SJSA1 (cell line): Measurements from ENCODE around the gene ZKSCAN2. TPM values are rescaled to one million over a fixed set of nuclear protein-coding genes. Genes with fewer than 3 reads are reported as not detected.
A peak's percentile ranks its signal among the peaks of the same experiment; 100 is the strongest.

Source experiments
- DNase-seq, 2 experiments: peaks; one replicate each; pipeline ENCODE4 v3.0.0-alpha.2; 2015 to 2020; ENCODE audit warnings: low spot score in 2 of 2, low read depth in 1 of 2
- H3K27ac ChIP-seq: fragments of 250-450 bp; sonication (Bioruptor Pico); 2 replicates; pipeline ENCODE4 v1.5.1; 2020; ENCODE audit warnings: mild to moderate bottlenecking, moderate library complexity
- H3K27me3 ChIP-seq: fragments of 250-450 bp; sonication (Bioruptor Pico); replicated peaks from 2 replicates; pipeline ENCODE4 v1.5.1; 2020; ENCODE audit warnings: mild to moderate bottlenecking, moderate library complexity
- H3K36me3 ChIP-seq: fragments of 250-450 bp; sonication (Bioruptor Pico); 2 replicates; pipeline ENCODE4 v1.5.1; 2020; ENCODE audit warnings: mild to moderate bottlenecking
- H3K4me1 ChIP-seq: fragments of 250-450 bp; sonication (Bioruptor Pico); replicated peaks from 2 replicates; pipeline ENCODE4 v1.6.1; 2021; ENCODE audit warnings: mild to moderate bottlenecking
- H3K4me3 ChIP-seq: fragments of 250-450 bp; sonication (Bioruptor Pico); 2 replicates; pipeline ENCODE4 v1.5.1; 2020; ENCODE audit warnings: mild to moderate bottlenecking
- H3K9me3 ChIP-seq: fragments of 250-450 bp; sonication (Bioruptor Pico); replicated peaks from 2 replicates; pipeline ENCODE4 v1.5.1; 2020; ENCODE audit warnings: mild to moderate bottlenecking
- total RNA-seq: library from RNA; depleted of rRNA; stranded (reverse); fragments of >200 nt; shearing (Covaris generic); gene quantifications from 2 replicates; pipeline ENCODE4 v1.2.3, GENCODE V29; 2014

Gene ZKSCAN2
- total RNA-seq, 1 experiment from 2014 or later, result 4.1 TPM

- Histone ChIP-seq H3K27ac (peak overlapping the region; percentile 99), H3K4me1 (peaks cover 12% of the 10 kb centered on the region), H3K36me3 (peaks cover 32% of the 10 kb centered on the region), H3K9me3 (no peaks in the 10 kb centered on the region), H3K27me3 (no peaks in the 10 kb centered on the region), H3K4me3 (peak overlapping the region; percentile 91)
- peak; percentile 90 to 96 for DNase-seq
Measured at GRCh38 chr16:25257956-25258860, 563 bp upstream of the ZKSCAN2 start.

- DNase-seq, result no peak
Measured at GRCh38 chr16:25256695-25257469, 763 bp downstream of the ZKSCAN2 start.

DNA sequence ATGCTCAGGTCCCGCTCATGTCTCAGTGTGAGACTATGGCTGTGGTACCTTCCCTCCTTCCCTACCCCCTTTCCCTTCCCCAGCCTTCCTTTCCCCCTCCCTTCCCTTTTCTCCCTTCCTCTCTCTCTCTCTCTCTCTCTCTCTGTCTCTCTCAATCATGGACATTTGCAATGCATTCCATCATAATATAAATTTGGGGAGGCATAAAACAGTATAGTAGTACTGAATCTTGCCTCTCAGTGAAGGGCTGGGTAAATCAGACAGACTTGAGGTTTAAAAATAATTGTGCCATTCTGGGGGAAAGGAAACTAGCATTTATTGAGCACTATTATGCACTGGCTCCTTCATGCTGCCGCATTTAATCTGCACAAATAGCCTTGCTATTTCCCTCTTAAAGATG, 4.3 kb downstream of the ZKSCAN2 start:
- peaks cover 52% of the 10 kb centered on the region for H3K36me3 ChIP-seq
- no peak for DNase-seq
- H3K4me1 ChIP-seq, result peaks cover 8% of the 10 kb centered on the region
- H3K4me3 ChIP-seq, result no peak overlapping the region
- no peaks in the 10 kb centered on the region for H3K27me3 ChIP-seq
- H3K27ac ChIP-seq, result no peak overlapping the region
- no peaks in the 10 kb centered on the region; the same call in 1 of the 2 replicates for H3K9me3 ChIP-seq

More at GRCh38 chr16:25256695-25257469, 763 bp downstream of the ZKSCAN2 start:
- Histone ChIP-seq H3K9me3 (no peaks in the 10 kb centered on the region), H3K36me3 (peaks cover 36% of the 10 kb centered on the region), H3K4me1 (peaks cover 12% of the 10 kb centered on the region), H3K4me3 (peak overlapping the region; percentile 91), H3K27me3 (no peaks in the 10 kb centered on the region), H3K27ac (no peak overlapping the region)

DNA sequence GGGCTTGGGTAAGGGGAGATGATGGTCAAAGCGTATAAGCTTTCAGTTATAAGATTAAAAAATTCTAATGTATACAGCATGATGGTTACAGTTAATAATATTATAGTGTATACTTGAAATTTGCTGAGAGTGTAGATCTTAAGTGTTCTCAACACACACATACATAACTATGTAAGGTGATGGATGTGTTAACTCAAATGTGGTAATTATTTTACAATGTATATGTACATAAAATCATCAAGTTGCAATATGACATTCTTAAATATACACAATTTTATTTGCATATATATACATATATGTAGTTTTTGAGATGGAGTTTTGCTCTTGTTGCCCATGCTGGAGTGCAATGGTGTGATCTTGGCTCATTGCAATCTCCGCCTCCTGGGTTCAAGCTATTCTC, 7.2 kb downstream of the ZKSCAN2 start:
- DNase-seq, result no peak
- H3K4me1 ChIP-seq, result no peaks in the 10 kb centered on the region
- peaks cover 65% of the 10 kb centered on the region for H3K36me3 ChIP-seq
- no peaks in the 10 kb centered on the region for H3K27me3 ChIP-seq
- H3K4me3 ChIP-seq, result no peak overlapping the region
- no peak overlapping the region for H3K27ac ChIP-seq
- peaks cover 3% of the 10 kb centered on the region; the same call in 1 of the 2 replicates for H3K9me3 ChIP-seq

DNA sequence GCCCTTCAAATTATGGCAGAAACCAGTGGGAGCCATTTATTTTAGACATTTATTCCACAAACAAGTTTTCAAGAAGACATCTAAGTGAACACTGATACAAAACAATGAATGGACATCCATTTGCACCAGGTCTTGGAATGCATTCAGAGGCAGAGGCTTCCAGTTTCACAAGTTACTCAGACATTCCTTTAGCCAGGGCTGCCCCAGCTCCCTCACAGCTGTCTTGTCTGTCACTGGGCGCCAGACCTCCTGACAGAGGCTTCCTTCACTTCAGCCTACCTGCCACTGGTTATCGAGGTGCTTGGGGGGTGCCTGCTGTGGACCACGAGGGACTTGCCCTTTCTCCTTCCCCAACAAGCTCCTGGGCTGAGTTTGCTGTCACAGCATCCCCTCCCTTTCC, 21.7 kb downstream of the ZKSCAN2 start:
- no peak overlapping the region for H3K4me3 ChIP-seq
- no peak for DNase-seq
- no peaks in the 10 kb centered on the region for H3K9me3 ChIP-seq
- H3K36me3 ChIP-seq, result peaks cover 21% of the 10 kb centered on the region
- no peaks in the 10 kb centered on the region for H3K27me3 ChIP-seq
- H3K4me1 ChIP-seq, result no peaks in the 10 kb centered on the region
- H3K27ac ChIP-seq, result no peak overlapping the region

GRCh38 chr16:25228372-25228771, 29.3 kb downstream of the ZKSCAN2 start:
- no peaks in the 10 kb centered on the region for H3K4me1 ChIP-seq
- H3K36me3 ChIP-seq, result no peaks in the 10 kb centered on the region
- no peak overlapping the region for H3K27ac ChIP-seq
- 0 out of 2 replicates have a peak, but pooled peaks cover 4% of the 10 kb centered on the region for H3K27me3 ChIP-seq
- no peak for DNase-seq
- no peak overlapping the region for H3K4me3 ChIP-seq
- no peaks in the 10 kb centered on the region for H3K9me3 ChIP-seq

DNA sequence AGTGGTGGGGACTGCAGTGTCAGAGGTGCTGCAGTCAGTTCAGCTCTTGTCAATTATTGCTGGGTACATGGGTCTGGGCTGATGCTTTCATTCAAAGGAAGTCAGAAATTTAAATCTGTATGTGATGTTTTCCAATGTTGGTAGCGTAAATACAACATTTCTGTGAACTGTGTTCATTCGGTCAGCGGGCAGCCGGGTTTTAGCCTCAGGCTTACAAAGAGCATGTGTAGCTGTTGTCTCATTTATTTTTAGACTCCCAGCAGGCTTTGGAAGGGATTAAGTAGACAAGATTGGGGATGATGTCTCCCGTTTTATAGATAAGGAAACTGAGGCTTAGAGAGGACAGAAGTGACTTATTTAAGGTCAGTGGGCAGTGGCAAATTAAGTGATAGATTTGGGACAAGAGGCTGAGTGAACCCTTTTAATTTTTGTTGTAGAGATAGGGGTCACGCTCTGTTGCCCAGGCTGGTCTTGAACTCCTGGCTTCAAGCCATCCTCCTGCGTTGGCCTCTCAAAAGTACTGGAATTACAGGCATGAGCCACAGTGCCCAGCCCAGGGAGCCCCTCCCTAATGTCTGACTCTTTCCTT, 32.8 kb downstream of the ZKSCAN2 start:
- no peaks in the 10 kb centered on the region for H3K36me3 ChIP-seq
- DNase-seq, result no peak
- no peak overlapping the region for H3K27ac ChIP-seq
- no peak overlapping the region for H3K4me3 ChIP-seq
- no peaks in the 10 kb centered on the region for H3K9me3 ChIP-seq
- H3K27me3 ChIP-seq, result no peaks in the 10 kb centered on the region
- H3K4me1 ChIP-seq, result no peaks in the 10 kb centered on the region

DNA sequence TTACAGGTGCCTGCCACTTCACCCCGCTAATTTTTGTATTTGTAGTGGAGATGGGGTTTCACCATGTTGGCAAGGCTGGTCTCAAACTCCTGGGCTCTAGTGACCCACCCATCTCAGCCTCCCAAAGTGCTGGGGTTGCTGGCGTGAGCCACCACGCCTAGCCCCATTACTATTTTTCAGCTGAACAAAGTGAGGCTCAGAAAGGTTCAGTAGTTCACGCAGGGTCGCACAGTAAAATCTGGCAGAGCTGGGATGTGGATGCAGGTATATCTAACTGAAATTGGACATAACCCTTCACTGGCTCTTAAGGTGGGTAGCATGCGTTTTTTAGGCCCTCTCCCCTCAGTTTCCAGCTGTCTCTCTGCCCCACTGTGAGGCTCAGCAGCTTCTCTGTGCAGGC, 33.7 kb downstream of the ZKSCAN2 start:
- Histone ChIP-seq H3K27me3 (no peaks in the 10 kb centered on the region), H3K4me1 (no peaks in the 10 kb centered on the region), H3K27ac (no peak overlapping the region), H3K36me3 (no peaks in the 10 kb centered on the region), H3K9me3 (no peaks in the 10 kb centered on the region), H3K4me3 (no peak overlapping the region)
- DNase-seq, result no peak

DNA sequence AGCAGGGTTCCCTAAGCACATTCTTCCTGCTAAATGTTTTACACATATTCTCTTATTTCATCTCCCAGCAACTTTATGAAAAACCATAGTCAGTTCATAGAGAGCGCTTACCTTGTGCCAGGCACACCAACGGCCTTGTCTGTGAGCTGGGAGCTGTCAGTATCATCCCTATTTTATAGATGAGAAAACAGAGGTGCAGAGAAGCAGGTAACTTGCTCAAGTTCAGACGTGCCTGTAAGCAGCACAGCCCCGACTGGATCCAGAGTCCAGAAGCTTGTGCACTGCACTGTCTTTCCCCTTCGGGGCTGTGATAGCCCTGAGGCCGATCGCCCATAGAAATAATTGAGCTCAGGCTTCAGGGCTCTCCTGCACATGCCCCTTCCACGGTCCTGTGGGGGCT, 34.7 kb downstream of the ZKSCAN2 start:
- Histone ChIP-seq H3K27me3 (no peaks in the 10 kb centered on the region), H3K4me3 (no peak overlapping the region), H3K36me3 (no peaks in the 10 kb centered on the region), H3K9me3 (no peaks in the 10 kb centered on the region), H3K4me1 (no peaks in the 10 kb centered on the region), H3K27ac (no peak overlapping the region)
- no peak for DNase-seq

DNA sequence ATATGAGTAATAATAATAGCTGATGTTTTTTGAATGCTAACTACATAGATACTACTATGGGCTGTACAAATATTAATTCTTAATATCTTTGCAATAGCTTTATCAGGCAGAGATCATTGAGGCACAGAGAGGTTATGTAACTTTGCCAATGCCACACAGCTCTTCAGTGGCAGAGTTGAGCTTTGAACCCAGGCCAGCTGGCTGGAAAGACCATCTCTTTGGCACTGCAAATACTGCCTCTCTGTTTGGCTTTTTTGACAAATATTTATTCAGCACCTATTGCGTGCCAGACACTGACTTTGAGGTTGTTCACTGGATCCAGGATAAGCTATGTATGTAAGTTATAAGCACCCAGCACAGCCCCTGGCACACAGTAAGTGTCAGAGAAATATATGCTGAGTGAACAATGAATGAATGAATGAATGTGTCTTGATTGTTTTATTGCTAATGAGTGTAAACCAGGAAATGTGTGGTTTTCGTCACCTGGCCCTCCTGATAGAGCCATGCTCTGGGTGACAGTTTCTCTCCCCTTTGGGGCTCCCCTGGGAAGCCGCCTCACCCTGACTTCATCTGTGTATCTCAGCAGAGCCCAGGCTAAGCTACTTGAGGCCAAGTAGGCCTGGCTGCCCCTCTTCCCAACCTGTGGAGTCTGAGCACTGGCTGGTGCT, 38.4 kb downstream of the ZKSCAN2 start:
- no peak for DNase-seq
- no peak overlapping the region for H3K27ac ChIP-seq
- no peaks in the 10 kb centered on the region for H3K36me3 ChIP-seq
- H3K27me3 ChIP-seq, result no peaks in the 10 kb centered on the region
- H3K4me3 ChIP-seq, result no peak overlapping the region
- H3K4me1 ChIP-seq, result no peaks in the 10 kb centered on the region
- no peaks in the 10 kb centered on the region for H3K9me3 ChIP-seq

DNA sequence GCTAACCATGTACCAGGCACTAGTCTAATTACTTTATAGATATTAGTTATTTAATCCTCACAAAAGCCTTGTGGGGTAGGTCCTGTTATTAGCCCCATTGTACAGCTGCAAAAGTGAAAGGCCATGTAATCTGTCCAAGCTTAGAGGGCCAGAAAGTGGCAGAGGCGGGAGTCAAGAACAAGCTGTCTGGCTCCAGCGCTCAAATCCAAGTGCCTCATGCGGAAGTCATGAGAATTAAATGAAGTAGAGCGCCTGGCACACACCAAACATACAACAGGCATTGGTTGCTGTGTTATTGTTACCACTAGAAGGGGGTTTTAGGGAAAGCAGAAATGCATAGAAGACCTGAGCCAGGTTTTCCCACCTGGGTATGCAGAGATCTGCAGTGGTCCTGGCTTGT, 39.7 kb downstream of the ZKSCAN2 start:
- no peak for DNase-seq
- Histone ChIP-seq H3K36me3 (no peaks in the 10 kb centered on the region), H3K4me3 (no peak overlapping the region), H3K27ac (no peak overlapping the region), H3K4me1 (no peaks in the 10 kb centered on the region), H3K27me3 (no peaks in the 10 kb centered on the region), H3K9me3 (no peaks in the 10 kb centered on the region)

DNA sequence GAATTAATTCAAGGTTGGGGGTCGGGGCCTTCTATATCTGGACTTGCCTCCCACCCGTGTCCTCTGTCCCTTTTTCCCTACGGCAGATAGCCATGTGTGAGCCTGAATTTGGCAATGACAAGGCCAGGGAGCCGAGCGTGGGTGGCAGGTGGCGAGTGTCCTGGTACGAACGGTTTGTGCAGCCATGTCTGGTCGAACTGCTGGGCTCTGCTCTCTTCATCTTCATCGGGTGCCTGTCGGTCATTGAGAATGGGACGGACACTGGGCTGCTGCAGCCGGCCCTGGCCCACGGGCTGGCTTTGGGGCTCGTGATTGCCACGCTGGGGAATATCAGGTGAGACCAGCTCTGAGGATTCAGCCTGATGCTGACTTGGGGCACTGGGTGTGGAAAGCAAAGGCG, 40.5 kb downstream of the ZKSCAN2 start:
- H3K9me3 ChIP-seq, result no peaks in the 10 kb centered on the region
- no peak for DNase-seq
- H3K27me3 ChIP-seq, result no peaks in the 10 kb centered on the region
- no peak overlapping the region for H3K4me3 ChIP-seq
- H3K27ac ChIP-seq, result no peak overlapping the region
- no peaks in the 10 kb centered on the region for H3K36me3 ChIP-seq
- H3K4me1 ChIP-seq, result no peaks in the 10 kb centered on the region

DNA sequence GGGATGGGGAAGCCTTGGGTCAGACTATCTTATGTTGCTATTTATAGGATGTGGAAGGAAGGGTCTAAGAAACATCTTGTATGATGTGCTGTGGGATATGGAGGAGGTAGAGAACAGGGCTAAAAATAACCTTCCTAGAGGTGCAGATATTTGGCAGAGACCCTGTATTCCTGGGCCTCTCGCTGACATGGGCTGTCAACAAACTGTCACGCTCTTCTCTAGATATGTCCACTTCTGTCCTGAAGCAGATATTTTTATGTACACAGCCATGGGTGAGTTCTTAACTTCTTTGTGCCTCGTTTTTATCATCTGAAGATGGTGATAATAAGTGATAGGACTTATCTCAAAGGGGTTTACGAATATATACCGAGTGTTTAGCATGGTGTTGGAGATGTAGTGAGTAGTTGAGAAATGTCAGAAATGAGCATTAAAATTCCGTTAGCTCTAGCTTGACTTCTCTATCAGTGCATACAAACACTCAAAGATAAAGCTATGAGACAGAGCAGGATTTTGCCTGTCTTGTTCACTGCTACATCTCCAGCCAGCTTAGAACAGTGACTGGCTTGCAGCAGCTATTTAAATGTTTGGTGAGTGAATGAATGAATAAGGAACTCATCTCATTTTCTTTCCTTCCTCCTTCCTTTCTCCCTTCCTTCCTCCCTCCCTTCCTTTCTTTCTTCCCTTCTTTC, 43.8 kb downstream of the ZKSCAN2 start:
- Histone ChIP-seq H3K27ac (no peak overlapping the region), H3K36me3 (no peaks in the 10 kb centered on the region)

More for the DNA sequence above, 43.8 kb downstream of the ZKSCAN2 start:
- Histone ChIP-seq H3K4me1 (no peaks in the 10 kb centered on the region), H3K9me3 (no peaks in the 10 kb centered on the region), H3K27me3 (no peaks in the 10 kb centered on the region), H3K4me3 (no peak overlapping the region)
- no peak for DNase-seq
